HS-5 (cell line): ENCODE results near the gene ZNF174.

Experiments used
- DNase-seq: peaks from one replicate; pipeline ENCODE4 v3.0.0-alpha.2; 2012; ENCODE audit warnings: low read depth

The ZNF174 gene

DNA sequence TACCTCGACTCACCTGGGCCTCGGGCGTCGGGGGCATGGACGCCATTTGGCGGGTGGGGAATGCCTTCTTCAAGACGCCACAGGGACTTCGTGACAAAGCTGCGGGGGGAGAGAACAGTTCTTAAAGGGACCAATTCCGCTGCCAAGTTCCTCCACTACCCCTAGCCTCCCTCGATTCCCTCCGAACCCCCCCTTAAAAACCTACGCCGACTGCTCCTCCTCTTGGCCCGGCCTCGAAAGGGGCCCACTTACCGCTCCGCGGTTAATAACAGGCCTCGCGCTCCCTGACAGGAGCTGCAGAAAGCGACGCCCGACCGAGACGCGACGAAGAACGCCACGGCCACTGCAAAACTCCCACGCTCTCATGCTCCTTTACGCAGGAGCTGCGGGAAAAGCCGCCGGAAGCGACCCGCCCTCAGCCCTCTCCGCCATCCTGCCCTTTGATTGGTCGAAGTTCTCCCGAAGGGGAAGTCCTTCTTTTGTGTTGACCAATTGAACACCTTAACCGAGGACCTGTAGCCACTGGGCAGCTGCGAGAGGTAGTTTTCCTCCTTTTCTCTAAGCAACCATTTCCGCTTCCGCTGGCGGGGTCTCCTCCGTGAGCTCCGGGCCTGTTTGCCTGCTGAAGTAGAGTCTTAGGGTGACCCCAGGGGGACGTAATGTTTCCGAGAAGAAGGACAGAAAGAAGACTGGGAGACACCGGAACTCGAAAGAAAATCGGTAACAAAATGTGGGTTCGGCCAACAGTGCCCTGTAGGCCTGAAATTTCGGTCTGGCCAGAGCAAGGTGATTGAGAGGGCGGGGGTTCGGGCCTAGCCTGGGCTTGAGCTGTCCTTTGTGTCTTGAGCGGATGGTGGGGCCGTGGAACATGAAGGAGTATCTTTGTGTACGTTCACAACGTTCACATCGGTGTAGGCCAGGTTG, 42.4 kb downstream of the ZNF174 start, which contains the start of the genes NAA60 and ZNF597:
Gene NAA60, plus strand, starts transcription at position 573 of the 924 bp plus-strand sequence. CDS start 32,548 bp downstream, outside the sequence.
Gene ZNF597, minus strand, starts transcription at position 397 of the 924 bp plus-strand sequence. Its CDS starts 351 bp downstream, at position 46.
- DNase-seq, result peak; percentile 55

DNA sequence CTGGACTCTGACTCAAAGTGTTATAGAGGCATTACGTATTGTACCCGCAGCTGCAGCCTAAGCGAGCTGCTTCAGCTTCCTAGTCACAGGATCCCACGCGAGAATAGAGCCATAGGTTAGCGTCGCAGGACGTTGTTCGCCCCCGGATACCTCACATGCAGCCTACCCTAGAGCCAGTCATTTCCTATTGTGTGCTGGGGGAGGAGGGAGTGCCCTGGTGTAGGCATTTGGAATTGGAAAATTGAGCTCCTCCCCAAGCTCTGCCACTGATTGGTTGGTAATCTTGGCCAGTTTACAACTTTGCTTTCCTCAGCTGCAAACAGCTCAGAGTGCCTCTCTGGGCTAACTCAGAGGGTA, 43.0 kb downstream of the ZNF174 start:
- DNase-seq, result peak; percentile 26

DNA sequence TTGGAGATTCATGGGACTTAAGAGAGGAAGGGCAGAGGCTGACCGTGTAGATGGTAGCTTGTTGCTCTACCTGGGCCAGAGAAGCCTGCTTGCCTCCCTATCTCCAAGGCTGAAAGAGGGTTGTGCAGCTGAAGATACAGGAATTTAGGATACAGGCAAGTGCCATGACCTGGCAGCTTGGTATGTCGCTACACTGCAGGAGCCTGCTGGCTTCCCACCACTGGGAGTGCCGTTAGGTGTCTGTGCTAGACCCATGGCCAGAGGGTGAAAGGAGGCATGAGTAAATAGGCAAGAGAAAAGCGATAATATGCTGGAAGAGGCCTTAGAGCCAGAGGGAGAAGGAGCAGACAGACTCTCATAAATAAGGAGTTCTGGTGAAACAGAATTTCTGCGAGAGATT, 53.1 kb downstream of the ZNF174 start:
- no peak for DNase-seq

DNA sequence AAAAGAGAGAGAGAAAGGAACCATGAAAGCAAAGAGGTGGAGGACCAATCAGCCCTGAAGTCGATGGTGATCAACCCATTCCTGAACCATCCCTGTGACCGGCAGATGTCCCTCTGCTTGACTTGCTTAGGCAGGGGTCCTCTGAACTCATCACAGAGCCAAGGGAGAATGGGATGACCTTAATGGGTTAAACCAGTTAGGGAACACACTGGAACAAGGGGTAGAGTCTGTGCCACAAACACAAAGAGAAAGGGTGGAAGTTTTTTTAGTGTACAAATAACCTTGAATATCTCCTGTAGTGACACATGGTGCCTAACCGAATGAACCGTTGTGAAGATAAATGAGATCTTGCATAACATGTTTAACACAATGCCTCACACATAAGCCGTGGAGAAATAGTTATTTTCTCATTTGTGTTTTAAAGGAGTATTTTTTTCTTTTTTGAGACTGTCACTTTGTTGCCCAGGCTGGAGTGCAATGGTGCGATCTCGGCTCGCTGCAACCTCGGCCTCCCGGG, 53.7 kb downstream of the ZNF174 start:
- no peak for DNase-seq

DNA sequence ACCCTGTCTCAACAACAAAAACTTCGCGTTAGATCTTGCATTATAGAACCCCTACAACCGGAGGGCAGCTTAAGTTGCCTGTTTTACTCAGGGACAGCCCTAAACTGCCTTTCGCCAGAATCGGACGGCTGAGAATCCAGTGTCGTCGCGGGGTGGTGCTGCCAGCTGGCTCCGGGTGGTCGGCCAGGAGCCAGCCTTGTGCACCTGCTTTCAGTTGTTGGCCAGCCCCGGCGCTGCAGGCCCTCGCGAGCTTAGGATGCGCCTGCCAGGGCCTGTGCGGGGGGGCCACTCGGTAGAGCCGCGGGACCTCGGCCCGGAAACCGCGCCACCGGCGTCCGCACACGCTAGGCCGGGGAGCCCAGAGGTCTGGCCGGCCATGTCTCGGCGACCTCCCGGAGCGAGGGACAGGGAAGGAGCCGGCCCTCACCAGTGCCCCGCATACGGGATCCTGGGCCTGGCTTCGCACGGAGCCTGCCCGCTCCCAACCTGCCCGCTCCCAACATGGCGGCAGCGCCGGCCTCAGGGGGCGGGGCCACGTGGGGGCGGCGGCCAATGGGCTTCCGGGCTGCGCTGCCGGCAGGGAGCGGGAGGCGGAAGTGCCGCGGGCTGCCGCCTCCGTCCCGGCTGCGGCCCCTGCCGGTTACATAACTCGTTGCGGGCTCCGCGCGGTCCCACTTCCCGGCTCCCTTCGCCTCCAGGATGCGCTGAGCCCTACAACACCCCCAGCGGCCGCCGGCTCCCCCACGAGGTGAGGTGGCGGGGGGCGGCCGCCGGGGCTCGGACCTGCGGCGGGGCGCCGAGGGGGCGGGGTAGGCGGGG, 56.6 kb downstream of the ZNF174 start:
- DNase-seq, result peak; percentile 34

DNA sequence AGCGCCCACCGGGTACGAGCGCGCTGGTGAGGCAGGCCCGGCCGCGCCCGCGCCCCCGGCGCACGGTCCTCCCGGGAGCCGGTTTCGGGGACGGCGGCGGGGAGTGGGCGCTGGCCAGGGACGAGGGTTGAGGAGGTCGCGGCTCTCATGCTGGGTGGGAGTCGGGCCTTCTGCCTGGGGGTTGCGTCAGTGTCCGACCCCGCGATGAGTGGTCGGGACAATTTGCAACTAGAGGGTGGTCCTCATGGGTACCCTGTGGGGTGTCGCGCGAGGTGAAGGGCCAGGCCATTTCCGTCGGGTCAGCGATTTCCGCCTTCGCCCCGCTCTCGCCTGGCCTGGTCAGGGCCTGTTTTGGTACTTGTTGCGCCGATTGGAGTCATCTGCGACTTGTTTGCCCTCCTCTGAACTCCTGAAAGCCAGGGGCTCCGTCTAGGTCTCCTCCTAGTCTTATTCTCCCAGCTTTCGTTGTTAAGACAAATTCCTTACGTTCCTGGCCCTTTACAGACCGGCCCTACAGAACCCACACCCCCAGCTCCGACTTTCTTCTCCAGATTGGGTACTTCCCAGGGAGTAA, 57.4 kb downstream of the ZNF174 start:
- DNase-seq, result no peak

DNA sequence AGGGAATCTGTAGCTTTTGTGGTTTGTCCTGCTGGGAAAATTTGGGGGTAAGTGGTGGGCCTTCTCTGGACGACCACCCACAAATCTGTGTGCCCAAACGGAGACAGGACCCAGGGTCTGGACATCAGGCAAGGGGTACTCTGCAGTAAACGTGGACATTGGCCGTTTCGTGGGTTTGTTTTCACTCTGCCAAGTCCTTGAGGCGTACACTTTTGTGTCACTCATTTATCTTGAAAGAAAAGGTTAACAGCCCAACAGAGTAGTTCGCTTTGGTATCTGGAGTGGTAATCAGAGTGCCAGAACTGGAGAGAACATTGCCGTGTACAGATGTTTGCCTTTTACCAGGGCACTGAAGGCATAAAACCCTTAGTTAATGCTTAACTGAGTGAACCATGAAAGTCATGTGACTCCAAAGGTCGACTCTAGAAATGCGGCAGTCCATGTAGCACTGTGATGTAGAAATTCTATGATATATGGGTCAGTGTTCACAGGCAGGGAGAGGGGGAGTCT, 57.9 kb downstream of the ZNF174 start:
- no peak for DNase-seq
